DMS153 treated with DMSO at 0.1 percent for 48 hours (cell line): ENCODE measurements around the gene ZNF888.

Source experiments
- DNase-seq: peaks from one replicate; lab custom pipeline; 2025; ENCODE audit not compliant: unreplicated experiment; lab: John Stamatoyannopoulos, UW

The ZNF888 gene

DNA sequence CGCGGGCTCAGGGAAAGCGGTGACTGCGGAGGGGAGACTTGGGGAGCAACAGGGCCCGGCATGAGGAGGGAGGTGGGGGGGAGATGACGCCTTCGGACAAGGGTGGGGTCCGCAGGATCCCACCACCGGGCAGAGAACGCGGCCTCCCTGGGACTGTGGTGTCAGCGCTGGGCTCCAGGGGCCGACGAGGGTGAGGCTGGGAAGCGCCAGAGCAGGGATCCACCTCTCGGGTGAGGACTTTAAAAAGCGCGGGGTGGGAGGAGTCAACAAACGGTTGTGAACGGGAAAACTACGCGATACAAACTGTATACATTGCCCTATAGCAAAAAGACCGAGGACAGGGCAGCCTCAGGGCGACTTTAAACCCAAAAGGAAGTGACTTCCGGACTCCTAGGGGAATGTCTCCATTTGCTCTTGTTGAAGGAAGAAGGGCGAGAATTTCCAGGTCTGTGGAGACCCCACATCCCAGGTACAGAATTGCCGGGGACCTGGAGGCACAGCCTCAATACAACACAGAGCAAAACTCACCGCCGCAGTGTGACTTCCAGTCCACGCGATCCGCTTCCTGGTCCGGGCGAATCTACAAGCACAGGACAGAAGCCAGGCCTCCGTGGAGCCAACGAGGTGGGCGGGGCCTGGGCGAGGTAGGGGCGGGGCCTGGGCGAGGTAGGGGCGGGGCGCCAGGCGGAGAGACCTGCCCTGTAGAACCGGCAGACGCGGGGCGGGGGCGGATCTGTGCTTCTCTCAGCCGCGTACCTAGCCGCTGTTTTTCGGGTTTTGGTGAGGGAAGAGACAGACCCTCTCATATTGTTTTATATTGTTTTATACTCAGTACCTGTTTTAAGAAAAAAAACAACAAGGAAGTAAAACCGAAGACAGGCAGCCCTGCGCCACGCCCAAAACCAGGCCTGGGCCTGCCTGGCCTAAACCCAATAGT lies at the start of gene ZNF888:
Gene ZNF888, minus strand, starts transcription at position 588 of the 937 bp plus-strand sequence. CDS start 5,555 bp downstream, outside the sequence.
- peak; percentile 89 for DNase-seq

DNA sequence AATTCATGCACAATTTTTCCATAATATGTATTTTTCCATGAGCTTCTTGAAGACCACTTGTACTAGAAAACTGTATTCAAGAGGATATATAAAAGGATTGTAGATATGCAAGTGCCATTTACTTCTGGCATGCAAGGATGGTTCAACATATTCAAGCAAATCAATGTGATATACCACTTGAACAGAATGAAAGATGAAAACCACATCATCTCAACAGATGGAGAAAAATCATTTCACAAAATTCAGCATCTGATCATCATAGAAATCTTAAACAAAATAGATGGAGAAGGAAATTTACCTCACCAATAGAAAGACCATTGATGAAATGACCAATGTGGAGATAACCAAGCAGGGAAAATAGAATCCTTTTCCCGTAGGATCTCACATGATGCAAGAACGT lies 44.5 kb upstream of the ZNF888 start:
- no peak for DNase-seq

DNA sequence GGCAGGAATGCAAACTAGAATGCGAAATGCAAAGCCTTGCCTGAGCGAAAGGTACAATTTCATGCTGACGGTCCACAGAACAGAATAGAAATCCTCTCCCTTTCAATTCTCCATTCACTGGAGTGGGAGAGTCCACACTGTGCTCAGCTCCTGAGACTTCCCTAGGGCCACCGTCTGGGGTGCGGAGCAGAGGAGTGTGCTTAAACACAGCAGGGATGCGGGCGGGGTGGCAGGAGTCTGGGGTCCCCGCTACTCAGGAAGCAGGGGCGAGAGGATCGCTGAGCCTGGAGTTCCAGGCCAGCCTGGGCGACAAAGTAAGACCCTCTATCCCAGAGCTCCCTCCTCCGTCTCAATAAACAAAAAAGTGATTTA lies 40.0 kb upstream of the ZNF888 start:
- DNase-seq, result no peak

DNA sequence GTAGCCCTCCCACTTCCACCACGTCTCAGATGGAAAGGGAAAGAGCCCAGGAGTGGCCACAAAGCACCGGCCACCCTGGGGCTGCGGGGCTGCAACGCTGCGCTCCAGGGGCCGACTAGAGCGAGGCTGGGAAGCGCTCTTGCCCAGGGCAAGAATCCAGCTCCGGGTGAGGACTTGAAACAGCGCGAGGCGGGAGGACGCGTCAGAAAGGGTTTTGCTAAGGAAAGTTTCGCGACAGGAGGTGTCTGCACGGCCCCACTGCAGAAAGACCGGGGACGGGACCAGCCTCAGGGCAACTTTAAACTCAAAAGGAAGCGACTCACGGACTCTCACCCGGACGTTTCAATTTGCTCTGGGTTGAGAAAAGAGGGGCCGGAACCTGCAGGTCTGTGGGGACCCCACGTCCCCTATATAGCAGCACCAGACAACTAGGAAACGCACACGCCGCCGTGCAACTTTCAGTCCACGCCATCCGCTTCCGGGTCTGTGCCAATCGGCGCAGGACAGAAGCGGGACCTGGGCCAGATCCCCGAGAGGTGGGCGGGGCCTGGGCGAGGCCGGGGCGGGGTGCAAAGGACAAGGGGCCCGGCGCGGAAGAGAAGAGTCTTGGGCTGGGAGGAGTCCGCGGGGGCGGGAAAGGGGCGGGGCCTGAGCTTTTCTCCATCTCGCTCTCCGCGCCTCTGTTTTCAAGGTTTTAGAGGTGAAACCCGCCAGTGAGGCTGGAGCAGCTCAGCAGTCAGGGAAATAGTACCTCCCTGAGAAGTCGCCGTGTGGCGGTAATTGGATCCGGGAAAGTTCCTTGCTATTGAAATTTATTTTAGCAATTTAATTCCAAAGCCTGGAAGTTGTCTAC lies 39.4 kb upstream of the ZNF888 start, which contains the start of gene ZNF816:
Gene ZNF816, minus strand, starts transcription at position 488 of the 853 bp plus-strand sequence. CDS start 6,792 bp downstream, outside the sequence.
- peak; percentile 91 for DNase-seq

DNA sequence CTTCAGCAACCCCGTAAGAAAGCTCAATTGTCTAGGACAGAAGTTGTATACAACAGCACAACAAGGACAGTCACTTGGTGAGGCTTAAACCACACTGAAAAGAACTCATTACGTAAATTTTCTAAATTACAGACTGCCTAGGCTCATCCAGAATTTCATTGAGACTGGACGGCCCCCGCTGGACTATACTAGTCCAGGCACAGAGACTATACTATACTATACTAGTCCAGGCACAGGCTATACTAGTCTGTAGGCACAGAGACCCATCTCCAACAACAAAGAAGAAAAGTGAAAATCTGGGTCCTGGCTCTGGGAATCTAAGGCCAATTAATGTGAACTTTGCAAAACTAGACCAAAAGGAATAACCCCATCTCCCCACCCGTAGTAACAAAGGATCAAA lies 38.8 kb upstream of the ZNF888 start:
- no peak for DNase-seq

DNA sequence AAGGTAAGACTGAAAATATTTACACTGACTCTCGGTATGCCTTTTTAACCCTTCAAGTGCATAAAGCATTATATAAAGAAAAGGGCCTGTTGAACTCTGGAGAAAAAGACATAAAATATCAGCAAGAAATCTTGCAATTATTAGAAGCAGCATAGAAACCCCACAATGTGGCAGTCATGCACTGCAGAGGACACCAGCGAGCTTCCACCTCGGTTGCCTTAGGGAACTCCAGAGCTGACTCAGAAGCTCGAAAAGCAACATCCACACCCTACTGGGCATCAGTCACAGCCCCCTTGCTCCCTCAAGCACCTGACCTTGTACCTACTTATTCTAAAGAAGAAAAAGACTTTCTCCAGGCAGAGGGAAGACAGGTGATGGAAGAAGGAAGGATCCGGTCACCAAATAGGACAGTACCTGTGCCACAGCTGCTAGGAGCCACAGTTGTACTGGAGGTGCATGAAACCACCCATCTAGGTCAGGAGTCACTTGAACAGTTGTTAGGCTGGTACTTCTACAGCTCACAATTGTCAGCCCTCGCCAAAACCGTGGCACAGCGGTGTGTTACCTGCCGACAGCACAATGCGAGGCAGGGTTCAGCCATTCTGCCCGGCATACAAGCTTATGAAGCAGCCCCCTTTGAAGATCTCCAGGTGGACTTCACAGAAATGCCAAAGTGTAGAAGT lies 36.5 kb upstream of the ZNF888 start:
- no peak for DNase-seq

DNA sequence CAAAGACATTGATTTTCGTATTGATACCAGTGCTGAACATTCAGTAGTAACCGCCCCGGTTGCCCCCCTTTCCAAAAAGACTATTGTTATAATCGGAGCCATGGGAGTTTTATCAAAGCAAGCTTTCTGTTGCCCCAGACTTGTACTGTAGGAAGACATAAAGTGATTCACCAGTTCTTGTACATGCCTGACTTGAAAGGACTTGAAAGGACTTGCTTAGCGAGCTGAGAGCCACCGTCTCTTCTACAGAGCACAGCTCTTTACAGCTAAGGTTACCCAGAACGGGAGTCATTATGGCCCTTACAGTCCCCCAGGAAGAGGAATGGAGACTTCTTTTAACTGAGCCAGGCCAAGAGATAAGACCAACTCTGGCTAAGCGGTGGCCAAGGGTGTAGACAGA lies 34.4 kb upstream of the ZNF888 start:
- DNase-seq, result no peak

DNA sequence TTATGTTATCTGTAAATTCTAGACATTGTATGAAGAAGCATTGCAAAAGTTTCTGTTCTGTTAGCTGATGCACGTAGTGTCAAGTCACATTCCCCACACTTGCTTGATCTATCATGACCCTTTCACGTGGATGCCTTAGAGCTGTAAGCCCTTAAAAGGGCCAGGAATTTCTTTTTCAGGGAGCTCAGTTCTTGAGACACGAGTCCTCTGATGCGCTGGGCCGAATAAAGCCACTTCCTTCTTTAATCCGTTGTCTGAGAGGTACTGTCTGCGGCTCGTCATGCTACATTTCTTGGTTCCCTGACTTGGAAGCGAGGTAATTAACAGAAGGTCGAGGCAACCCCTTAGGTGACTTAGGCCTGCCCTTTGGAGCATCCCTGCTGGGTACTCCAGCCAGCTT lies 33.7 kb upstream of the ZNF888 start:
- DNase-seq, result no peak

DNA sequence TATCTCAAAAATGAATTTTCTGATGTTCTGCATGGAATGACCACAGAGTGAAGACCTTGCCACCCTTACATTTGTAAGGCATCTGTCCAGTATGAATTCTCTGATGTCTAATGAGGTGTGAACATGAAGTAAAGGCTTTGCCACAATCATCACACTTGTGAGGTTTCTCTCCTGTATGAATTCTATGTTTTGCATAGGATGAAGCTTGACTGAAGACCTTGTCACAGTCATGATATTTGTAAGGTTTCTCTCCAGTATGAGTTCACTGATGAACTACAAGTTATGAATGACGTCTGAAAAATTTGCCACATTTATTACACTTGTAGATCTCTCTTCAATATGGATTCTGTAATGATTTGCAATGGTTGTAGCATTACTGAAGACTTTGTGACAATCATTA lies 26.2 kb upstream of the ZNF888 start:
- DNase-seq, result no peak

DNA sequence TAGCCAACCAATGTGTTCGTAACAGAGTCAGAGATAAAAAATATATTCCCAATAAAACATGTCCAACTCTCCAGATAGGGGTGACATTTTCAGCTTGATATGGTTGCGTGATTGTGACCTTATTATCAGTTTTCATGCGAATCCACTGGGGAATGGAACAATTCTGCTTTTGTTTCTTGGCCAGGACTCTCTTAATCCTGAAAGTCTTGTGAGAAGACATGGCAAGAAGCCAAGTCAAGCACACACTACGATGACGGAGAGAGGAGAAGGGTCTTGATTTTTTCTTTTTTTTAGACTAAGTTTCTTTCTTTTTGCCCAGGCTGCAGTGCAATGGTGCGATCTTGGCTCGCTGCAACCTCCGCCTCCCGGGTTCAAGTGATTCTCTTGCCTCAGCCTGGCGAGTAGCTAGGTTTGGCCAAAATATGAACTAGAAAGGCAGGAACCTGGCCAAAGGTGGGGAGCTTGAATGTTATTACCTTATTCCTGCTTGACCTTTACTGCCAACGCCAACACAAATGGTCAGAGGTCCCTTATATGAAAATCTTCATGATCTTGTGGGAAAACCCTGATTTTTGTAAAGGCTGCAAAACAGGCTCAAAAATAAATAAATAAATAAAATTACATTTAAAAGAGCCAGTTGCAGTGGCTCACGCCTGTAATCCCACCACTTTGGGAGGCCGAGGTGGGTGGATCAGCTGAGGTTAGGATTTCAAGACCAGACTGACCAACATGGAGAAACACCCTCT lies 25.0 kb upstream of the ZNF888 start:
- DNase-seq, result no peak

DNA sequence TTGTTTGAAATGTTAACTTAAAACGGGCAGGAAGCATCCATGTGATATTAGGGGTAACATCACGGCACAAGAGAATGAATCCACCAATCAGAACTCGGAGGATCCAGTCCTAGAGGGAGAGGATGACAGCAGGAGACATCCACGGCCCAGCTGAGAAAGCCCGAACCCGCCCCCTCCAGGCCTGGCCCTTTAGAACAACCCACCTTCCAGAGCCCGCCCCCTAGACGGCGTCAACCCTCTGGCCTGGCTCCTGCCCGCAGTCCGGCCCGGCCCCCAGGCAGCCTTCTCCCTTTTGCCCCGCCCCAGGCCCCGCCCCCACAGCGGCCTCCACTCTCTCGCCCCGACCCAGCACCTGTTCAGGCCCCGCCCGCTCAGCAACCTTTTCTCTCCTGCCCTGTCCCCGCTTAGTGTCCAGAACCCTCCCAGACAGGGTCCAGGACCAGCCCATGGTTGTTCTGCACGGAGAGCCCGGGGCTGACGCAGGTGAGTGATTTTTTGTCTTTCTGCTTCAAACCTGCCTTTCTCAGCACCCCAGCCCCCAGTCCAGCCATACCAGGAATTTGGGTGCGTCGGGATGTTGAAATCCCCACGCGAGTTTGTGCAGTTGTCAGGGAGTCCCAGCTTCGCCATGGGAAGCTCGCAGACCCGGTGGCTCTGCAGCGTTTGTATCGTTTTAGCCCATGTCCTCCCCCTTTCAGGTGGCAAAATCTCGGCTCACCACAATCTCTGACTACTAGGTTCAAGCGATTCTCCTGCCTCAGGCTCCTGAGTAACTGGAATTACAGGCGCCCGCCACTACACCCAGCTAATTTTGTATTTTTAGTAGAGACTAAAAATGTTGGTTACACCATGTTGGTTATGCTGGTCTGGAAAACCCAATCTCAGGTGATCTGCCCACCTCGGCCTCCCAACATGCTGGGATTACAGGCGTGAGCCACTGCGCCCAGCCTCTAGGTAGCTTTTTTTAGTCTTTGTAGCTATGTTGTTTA lies 23.4 kb upstream of the ZNF888 start:
- DNase-seq, result no peak

DNA sequence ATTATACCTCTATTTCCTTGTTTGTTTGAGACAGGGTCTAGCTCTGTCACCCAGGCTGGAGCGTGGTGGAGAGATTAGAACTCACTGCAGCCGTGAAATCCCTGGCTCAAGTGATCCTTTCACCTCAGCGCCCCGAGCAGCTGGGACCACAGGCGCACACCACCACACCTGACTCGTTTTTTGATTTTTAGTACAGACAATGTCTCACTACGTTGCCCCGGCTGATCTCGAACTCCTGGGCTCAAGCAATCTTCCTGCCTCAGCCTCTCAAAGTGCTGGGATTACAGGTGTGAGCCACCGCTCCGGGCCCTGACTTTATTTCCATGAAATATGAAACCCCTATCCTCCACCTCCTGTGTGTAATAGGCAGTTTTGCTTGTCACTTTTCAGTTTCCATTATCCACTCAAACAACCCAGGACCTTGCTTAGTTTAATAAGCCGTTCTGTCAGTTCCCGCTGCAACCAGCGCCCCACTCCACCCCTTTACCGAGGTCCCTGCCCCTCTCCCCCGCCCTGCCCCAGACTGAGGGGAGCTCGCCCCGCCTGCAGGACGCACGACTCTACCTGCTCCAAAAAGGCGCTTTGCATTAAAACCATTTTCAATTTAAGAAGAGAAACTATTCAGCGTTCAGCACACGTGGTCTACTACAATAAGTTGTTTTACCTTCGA lies 22.6 kb upstream of the ZNF888 start:
- no peak for DNase-seq

DNA sequence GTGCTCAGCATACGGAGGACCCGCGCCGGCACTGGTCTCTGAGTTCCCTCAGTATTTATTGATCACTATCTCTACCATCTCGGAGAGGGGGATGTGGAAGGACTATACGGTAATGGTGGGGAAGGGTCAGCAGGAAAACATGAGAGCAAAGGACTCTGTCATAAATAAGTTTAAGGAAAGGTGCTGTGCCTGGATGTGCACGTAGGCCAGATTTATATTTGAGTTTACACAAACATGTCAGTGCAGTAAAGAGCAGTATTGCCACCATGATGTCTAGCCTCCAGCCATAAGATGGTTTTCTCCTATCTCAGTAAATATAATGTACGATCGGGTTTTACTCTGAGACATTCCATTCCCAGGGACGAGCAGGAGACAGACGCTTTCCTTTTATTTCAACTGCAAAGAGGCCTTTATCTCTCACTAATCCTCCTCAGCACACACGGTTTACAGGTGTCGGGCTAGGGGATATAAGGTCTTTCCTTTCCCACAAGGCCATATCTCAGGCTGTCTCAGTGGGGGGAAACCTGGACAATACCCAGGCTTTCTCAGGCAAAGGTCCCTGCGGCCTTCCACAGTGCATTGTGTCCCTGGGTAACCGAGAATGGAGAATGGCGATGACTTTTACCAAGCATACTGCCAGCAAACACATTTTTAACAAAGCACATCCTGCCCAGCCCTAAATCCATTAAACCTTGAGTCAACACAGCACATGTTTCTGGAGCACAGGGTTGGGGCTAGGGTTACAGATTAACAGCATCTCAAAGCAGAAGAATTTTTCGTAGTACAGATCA lies 21.7 kb upstream of the ZNF888 start:
- peak; percentile 35 for DNase-seq

DNA sequence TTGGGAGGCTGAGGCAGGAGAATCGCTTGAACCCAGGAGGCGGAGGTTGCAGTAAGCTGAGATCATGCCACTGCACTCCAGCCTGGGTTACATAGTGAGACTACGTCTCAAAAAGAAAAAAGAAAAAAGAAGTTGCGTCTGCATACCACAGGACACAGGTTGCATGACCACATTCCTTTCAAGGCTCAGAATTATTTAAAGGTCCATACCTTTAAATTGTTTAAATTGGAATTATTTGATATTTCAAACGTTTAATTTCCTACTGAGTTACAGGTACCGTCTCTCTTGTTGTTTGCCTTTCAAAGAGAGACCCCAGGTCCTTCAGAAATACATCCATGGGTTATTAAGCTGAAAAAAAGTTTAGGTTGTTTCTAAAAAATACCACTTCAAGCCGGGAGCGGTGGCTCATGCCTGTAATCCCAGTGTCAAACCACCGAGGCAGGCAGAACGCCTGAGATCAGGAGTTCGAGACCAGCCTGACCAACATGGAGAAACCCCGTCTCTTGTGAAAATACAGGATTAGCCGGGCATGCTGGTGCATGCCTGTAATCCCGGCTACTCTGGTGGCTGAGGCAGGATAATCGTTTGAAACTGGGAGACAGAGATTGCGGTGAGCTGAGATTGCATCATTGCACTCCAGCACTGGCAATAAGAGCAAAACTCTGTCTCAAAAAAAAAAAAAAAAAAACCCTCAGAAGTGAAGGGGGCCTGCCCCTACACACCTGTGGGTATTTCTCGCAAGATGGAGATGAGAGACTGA lies 20.8 kb upstream of the ZNF888 start:
- DNase-seq, result no peak

DNA sequence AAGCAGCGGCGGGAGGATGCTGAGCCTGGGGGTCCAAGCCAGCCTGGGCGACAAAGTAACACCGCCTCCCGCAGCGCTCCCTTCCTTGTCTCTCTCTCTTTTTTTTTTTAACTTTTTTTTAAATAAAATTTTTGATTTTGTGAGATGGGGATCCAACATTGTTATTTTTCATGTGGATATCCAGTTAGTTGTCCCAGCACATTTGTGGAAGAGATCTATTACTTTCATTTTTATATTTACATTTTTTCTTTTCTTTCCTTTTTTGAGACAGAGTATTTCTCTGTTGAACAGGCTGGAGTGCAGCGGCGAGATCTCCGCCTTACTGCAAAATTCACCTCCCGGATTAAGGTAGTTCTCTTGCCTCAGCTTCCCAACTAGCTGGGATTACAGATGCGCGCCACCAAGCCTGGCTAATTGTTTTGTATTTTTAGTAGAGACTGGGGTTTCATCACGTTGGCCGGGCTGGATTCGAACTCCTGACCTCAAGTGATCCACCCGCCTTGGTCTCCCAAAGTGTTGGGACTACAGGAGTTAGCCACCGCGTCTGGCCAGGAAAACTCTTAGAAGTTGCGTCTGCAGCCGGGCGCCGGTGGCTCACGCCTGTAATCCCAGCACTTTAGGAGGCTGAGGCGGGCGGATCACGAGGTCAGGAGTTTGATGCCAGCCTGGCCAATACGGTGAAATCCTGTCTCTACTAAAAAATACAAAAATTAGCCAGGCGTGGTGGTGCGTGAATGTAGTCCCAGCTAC lies 20.1 kb upstream of the ZNF888 start:
- DNase-seq, result no peak

DNA sequence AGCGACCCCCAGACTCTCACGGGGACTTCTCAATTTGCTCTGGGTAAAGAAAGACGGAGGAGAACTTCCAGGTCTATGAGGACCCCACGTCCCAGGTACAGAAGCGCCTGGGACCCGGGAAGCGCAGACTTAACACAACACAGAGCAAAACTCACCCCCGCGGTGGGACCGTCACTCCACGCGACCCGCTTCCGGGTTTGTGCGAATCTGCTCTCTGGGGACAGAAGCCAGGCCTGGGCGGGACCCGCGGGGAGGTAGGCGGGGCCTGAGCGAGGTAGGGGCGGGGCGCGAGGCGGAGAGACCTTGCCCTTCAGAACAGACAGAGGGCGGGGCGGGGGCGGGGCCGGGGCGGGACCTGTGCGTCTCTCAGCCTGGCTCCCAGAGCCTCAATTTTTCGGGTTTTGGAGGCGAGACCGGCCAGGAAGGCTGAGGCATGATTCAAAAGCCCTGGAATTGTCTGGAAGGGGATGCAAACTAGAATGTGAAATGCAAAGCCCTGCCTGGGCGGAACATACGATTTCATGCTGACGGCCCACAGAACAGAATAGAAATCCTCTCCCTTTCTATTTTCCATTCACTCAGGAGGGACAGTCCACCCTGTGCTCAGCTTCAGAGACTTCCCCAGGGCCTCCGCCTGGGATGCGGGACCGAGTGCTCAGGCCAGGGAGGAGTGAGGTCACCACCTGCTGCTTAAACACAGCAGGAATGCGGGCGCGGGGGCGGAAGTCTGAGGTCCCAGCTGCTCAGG lies 19.3 kb upstream of the ZNF888 start:
- DNase-seq, result peak; percentile 64
